Activated effector memory CD4-positive, alpha-beta T cell treated with Interleukin-2 at 50 U/mL for 16 hours (primary cell): ENCODE data around the gene KLHL13.
"Not testable (repeated sequence)": the region's sequence is repeated elsewhere in the genome, so short reads cannot be mapped to it uniquely, and the experiment has no call there.

Experiments
- DNase-seq: peaks from one replicate; pipeline ENCODE4 v3.0.0-alpha.2; 2020

Gene KLHL13

DNA sequence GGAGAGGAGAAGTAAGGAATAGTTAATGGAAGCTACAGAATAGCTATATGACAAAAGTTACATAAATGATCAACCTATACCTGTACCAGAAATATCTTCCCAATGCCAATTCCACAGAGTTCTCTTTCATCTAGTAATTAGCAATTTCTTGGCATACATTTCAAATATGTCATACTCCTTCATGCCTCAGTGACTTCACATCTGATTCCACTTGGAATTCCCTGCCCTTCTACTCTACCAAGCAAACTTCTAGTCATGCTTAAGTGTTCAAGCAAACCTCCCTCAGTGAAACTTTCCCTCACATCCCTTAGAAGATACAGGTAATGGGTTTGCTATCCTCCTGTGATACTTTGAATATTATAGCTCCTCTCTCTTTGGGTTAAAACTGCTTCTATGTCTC, 127.1 kb downstream of the KLHL13 start:
- no peak for DNase-seq

DNA sequence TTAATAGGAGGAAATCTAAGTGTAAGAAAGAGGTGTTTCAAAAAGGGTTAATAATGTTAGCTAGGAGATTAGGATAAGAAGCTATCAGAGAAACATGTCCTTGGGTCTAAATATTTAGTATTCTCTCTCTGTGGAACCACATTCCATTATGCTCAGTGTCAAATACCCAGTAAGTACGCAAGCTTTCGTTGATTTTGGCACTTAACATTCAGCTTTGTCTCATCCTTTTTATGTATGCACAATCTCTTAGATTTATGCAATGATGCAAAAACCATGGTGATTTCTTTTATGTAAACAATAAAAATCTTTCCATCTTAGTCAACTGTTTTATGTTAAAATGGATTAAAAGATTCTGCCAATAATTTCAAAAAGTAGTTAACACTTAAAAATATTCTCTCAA, 129.2 kb downstream of the KLHL13 start:
- no peak for DNase-seq

DNA sequence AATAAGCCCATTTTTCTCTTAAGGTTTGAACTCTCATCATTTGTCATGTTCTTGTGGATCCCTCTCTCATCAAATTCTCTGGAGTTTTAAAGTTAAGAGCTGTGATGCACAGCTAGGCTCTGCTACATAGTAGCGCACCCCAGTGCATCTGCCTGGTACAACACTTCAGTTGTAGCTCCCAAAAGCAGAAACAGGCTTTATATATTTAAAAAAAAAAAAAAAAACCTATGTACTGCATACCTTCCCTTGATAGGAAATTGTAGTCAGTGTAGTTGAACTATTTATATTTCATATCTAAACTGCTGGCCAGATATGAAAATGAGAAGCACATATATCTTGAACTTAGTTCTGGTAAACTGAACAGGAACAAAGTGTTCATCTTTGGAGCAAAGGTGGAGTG, 131.4 kb downstream of the KLHL13 start:
- DNase-seq, result no peak

DNA sequence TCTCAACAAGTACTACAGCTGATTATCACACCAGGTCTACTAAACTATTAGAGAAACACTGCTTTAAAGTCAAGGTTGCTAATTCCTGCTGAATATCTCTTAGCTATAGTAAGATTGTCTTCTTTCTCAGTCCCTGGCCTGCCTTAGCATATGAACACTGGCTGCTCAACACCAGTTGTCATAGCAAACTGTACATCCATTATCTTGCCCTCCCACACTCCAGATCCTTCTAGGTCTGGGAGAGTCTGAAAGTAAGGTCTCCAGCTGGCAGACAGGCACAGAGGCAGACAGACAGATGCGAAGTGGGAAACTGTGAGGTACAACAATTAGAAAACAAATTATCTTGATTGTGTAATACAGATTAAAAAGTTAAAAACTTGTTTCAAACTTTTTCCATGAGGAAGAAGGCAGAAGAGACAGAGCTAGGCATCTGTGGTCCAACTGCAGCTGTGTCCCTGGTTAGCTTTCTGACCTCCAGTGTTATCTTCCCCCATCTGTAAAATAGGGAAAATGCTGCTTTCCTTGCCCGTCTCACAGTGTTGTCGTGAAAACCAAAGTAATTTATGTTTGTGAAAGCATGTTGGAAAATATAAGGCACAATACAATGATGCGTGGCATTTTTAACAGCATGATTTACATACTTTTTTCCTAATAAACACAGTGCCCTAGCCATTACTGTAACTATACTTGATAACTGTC, 133.8 kb downstream of the KLHL13 start:
- no peak for DNase-seq

DNA sequence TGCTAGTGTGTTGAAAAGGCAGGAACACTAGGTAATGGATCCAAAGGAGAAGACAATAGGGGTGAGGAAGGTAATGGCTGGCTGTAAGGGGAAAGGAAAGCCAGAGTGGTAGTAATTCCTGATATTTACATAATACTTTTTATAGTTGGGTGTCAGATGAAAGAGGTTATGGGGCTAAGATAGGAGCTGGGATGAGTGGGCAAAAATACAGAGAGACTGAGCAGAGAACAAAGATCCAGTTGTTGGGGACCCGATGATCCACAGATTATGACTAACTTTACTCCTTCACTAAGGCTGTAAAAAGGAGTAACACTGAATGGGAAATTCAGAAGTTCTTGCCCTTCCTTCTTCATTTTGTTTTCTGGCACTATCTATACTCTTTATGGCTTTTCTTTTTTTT, 138.2 kb downstream of the KLHL13 start:
- DNase-seq, result no peak

DNA sequence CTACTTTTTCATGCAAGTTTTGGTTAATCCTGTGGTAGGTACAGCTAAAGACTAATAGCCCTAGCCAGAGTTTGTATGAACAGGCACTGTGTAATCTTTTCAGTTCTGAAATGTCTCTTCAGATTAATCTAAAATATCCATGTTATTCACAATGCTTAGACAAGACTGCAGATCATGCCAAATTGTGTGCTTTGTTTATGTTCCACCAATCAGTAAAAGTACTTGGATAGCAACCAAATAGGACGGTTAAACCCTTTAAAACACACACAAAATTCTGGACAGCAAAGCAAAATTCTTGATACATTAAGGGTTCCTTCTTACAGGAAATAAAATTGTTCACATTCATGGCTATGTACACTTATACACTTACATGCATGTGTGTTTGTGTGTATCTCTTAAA, 139.1 kb downstream of the KLHL13 start:
- no peak for DNase-seq

DNA sequence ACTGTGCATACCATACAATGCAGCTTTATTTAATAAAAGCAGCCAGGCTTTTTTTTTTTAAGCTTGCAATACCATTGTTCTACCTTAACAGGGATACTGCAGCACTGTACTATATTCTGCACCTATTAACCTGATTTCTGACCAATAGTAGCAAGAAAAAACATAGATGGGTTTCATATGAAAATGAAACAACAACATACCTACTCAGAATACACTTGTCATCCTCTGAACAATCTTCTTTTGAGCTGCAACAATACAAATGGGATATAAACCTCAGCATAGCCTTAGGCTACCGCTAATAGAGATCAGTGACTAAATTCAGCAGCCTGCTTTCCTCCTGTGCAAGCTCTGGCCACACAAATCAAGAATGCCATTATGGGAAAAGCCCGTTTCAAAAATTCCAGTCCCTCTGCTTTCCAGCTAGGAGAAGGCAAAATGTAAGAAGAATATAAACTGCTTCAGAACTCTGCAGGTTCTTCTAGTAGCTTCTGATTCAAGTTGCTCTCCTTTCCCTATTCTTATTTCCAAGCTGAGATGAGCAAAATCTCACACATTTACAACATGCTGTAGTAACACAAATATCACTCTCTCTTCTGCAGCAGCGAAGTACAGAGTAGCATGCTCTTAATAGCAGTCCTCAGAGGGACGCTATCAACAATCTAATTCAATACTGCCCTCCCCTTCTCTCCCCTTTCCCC, 143.4 kb downstream of the KLHL13 start:
- no peak for DNase-seq

DNA sequence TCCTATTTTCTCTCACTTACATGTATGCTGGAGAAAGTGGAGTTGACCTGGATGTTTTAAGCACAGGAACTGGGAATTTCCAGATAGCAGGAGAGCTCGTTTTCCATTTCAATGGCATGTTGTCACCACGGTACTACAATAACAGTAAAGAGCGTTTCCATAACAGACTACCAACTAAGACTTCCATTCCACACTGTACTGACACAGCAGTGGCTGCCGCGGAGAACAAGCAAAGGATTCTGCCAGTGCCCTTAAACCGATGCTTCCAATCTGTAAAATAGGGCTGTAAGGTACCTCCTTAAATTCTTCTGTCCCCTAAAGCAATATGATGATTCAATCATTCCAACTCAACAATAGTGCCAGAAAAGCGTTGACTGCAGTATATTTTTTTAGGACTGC, 143.9 kb downstream of the KLHL13 start:
- no peak for DNase-seq

DNA sequence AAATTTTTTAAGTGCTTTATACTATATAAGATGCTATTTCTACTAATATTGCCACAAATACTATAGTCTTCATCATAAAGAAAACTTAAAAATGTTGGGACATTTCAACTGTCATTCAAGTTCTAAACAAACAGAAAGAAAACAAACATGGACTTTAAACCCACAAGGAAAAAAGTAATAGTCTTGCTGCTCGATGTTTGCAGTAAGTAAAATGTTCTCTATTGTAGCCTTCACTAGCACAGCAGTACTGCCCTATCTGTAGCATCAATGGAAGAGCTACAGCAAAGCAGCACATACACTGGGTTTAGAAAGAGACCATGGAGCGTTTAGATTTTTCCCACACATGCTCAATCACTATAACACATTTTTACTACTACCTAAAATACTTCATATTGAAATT, 146.8 kb downstream of the KLHL13 start:
- DNase-seq, result no peak

DNA sequence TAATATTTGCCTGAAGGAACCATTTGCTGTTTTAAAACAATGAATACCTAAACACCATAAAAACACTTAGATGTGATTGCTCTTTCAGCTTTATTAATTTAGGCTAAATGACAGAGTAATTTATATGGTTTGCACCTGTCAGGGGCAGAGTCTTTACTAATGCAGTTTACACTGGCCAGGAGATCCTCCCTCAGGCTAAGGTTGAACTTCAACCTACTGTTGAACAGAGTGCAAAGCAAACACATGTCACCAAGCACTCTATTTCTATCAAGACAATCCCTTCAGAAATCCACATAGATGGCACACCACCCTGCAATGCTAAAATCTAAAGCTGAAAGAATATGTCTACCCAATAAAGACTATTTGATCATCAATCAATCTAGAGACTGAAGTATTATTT, 147.3 kb downstream of the KLHL13 start:
- DNase-seq, result no peak

DNA sequence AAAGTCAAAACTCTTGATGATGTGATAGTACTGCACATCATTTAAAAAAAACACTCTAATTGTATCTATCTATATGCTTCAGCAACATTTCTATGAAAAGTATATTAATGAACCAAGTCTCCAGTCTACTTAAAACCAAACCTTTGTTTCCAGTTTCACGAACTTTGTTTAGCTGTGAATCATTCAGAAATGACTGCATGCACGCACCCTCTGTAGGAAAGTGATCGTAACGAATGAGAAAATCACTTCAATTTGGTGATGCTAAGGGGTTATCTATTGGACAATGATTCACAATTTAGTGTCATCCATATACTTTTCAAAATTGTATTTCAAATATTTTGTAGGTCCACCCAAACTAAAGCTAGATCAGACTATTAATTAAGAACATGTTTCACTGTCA, 157.6 kb downstream of the KLHL13 start:
- no peak for DNase-seq

DNA sequence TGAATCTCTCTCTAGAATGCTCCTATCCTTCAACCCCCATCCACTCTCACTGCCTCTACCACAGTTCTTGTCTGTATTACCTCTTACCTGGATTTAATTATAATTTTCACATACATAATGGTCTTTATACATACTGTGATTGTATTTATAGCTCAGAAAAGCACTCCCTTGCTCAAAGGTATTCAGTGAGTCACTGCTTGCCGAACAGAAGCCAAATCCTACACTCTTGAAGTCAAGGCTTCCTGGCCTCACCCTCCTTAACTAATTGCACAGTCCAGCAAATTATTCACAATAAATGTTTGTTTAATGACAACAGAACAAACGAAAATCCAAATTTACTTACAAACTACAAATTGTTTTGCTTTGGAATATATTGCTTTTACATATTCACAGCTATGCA, 159.5 kb downstream of the KLHL13 start:
- DNase-seq, result no peak

DNA sequence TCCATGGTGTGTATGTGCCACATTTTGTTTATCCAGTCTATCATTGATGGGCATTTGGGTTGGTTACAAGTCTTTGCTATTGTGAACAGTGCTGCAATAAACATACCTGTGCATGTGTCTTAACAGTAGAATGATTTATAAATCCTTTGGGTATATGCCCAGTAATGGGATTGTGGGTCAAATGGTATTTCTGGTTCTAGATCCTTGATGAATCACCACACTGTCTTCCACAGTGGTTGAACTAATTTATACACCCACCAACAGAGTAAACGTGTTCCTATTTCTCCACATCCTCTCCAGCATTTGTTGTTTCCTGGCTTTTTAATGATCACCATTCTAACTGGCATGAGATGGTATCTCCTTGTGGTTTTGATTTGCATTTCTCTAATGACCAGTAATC, 177.3 kb downstream of the KLHL13 start:
- not testable (repeated sequence) for DNase-seq

DNA sequence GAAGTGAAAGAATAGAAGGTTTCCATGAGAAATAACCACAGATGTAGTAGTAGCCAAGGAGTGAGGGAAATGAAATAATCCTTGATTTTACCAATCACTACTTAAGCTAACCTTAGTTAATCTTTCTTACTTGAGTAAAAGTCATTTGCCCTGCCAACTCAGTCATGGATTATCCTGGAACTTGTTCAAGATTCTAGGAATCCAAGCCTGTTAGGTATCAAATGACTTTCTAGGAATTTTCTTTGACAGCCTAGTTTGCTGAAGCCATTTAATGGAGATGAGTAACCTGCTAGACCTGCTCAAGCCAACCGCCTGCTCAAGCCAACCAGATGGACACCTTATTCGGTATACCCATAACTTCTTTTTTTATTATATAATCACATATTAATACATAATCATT, 180.5 kb downstream of the KLHL13 start:
- no peak for DNase-seq

DNA sequence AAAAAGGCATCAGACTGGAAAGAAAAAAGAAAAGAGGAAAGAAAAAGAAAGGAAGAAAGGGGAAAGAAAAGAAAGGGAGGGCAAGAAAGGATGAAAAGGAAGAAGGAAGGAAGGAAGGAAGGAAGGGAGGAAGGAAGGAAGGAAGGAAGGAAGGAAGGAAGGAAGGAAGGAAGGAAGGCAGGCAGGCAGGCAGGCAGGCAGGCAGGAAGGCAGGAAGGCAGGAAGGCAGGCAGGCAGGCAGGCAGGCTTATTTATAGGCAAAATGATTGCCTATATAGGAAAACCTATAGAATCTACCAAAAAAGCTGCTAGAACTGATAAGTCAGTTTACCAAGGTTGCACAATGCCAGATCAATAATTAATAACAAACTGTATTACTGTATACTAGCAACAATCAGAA, 186.5 kb downstream of the KLHL13 start:
- not testable (repeated sequence) for DNase-seq

DNA sequence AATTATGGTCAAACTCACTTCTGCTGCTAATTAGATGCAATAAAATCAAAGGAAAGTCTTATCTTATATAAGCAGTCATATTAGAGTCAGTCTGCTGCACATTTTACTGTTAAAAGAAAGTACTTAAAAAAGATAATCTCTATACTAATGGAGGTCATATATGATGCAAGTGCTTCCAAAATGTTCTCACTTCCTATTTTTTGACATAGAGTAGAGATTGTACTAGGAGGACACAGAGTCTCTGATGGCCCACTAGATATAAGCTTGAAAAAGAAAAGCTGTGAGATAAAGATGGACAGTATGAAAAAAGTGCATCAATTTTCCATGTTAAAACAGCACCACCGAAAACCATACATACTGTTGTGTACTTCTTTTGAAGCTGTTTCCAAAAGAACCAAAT, 196.9 kb downstream of the KLHL13 start:
- DNase-seq, result no peak

DNA sequence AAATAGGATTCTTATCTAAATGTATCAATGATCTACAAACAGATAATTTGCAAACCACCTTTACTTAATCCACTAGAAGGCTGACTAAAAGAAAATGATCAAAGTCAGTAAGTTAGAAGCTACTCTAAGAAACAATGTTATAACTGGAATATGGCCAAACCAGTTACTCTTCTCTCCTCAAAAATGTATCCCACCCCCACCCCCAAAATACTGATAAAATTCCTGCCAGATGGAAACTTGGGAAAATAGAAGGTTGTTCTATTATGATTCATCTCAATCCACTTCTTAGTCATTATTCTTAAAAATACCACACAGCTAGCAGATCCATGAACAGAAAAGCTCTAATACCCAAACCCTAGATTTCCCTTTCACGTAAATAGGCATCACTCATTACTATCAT, 206.4 kb downstream of the KLHL13 start:
- DNase-seq, result no peak

DNA sequence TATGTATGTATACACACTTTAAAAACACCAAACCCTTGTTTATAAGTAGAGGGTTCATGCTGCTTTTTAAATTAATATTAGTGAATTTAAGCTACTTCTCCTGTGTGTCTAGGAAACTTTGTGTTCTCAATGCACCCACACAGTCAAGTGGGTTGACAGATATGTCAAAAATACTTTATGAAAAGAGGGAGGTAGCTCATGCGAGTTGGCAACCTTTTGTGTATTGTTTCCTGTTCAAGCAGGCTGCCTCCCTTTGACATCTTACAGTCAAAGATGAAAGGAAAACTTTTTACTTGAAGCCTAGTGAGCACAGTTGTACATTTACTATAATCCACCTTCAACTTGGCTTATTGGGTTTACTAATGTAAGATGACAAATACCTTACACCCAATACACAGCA, 218.4 kb downstream of the KLHL13 start:
- no peak for DNase-seq

DNA sequence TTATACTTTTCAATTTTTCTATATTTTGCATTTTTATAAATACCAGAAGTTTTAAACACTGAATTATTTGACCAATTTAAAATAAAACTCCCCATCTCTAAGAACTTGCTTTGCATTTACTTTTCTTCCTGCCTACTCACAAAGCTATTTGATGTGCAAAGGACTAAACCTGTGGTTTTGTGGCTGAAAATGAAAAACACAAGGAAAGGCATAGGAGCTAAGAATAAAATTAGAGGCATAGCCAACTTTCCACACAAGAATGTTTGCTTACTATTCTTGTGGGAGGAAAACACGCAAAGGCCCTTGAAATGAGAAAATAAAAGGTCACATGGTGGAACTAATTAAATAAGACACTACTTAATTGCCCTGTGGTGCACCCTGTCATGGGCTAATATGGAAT, 221.2 kb downstream of the KLHL13 start:
- DNase-seq, result no peak

DNA sequence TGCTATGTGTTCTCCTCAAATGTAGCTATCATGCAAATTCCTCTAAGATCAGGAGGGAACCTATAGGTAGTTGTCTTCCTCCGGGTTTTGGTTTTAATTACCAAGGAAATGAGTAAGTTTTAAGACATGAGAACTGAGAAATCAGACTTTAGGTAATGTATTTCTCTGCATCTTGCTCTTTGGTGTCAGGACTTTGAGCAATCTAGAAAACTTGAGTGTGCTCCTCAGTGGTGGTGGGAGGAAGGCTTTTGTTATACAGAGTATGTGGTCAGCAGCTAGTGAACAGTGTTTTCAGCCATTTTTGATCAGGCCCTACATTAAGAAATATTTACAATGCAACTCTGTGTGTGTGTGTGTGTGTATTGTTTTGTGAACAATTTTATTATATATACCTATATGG, 224.1 kb downstream of the KLHL13 start:
- no peak for DNase-seq

DNA sequence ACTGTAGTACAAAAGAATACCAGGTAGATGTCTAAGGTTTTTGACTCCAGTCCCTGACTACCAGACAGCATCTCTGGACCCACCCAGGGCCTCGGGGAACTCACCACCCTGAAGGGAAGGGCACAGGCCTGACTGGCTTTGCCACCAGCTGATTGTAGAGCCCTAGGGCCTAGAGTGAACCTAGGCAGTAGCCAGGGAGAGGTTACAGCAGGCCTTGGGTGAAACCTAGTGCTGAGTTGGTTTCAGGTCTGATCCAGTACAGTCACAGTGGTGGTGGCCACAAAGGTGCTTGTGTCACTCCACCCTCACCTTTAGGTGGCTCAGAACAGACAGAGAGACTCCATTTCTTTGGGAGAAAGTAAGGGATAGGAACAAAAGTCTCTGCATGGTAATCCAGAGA, 244.8 kb downstream of the KLHL13 start:
- no peak for DNase-seq

DNA sequence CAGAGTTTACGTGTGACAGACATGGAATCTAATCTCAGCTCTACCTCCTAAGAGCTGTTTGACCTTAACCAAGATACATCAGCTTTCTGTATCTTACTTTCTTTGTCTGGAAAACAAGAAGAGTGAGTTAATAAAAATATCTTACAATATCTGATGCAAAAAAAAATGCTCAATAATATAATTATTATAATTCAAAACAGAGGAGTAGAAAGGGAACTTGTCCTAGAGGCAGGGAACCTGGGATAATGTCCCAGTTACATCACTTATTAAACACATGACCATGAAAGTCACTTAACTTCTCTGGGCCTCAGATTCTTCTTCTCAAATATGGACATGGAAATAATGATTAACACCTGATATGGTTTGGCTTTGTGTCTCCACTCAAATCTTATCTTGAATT, 256.1 kb downstream of the KLHL13 start:
- no peak for DNase-seq

DNA sequence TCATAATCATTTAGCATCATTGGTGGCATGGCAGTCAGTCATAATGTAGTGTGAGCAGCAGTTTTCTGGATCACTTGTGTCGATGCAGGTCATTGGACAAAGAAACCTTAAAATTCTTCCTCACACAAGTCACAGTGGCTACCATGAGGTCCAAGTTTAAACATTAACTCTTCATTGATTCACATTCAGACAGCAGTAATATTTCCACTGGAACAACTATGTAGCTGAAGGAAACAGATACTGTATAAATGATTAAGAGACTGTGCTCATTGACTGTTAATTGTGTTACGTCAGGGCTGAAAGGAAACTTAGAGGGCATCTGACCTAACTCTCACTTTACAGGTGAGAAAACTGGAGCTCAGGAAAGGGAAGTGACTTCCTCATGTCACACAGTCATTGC, 261.8 kb downstream of the KLHL13 start:
- DNase-seq, result no peak

DNA sequence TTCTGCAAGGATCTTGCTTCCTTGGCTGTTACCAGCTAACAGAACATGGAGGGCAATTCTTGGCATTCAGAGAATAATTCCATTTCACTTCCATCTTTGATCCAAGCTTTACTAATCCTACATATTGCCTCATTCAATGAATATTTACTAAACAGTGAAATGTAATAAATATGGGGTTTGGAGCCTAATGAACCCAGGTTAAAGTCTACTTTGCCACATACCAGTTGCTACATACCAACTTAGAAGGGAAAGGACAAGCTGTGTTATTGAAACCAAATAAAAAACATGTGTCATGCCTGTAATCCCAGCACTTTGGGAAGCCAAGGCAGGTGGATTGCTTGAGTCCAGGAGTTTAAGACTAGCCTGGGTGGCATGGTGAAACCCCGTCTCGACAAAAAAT, 265.6 kb downstream of the KLHL13 start:
- no peak for DNase-seq
